ENCODE data around the gene PALS2. TPM values are rescaled to one million over a fixed set of nuclear protein-coding genes. Genes with fewer than 3 reads are reported as not detected.

PALS2 gene
- total RNA-seq, 1 experiment from 2014 or later = 70.5 TPM

DNA sequence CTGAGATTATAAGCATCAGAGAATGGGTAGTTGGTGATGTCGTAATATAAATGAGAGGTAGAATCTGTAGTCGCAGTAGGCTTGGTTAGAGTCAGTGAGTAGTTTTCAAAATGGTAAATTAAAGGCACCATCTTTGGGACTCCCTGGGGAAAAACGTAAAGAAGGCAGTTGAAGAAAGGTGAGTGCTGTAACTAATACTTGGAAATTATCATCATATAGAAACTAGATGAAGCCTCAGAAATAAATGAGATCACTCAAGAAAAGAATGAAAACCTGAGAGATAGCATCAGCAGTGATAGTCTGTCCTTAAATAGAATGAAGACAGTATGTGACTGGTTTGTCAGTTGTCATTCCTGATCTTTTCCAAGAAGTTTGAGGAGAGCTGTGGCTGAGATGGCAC is 23.8 kb downstream of the PALS2 start:
- Mint-ChIP-seq H3K27ac (ENCODE audit: unreplicated experiment) (no peak overlapping the region), H3K27me3 (ENCODE audit: unreplicated experiment) (no peaks in the 10 kb centered on the region), H3K9me3 (ENCODE audit: low read depth, unreplicated experiment) (no peaks in the 10 kb centered on the region), H3K4me1 (ENCODE audit: low read depth, unreplicated experiment) (no peaks in the 10 kb centered on the region), H3K4me3 (ENCODE audit: low read depth, unreplicated experiment) (no peak overlapping the region), H3K36me3 (ENCODE audit: insufficient read depth, unreplicated experiment) (no peaks in the 10 kb centered on the region)
- no peak for DNase-seq
- BruUV-seq (replicated peaks) = no TSS peak
- intact Hi-C loops (cut with micrococcal nuclease; ENCODE audit: unreplicated experiment) = no loop called here
- CTCF ChIA-PET = no interaction called here
- TF ChIP-seq, protein P1, sequence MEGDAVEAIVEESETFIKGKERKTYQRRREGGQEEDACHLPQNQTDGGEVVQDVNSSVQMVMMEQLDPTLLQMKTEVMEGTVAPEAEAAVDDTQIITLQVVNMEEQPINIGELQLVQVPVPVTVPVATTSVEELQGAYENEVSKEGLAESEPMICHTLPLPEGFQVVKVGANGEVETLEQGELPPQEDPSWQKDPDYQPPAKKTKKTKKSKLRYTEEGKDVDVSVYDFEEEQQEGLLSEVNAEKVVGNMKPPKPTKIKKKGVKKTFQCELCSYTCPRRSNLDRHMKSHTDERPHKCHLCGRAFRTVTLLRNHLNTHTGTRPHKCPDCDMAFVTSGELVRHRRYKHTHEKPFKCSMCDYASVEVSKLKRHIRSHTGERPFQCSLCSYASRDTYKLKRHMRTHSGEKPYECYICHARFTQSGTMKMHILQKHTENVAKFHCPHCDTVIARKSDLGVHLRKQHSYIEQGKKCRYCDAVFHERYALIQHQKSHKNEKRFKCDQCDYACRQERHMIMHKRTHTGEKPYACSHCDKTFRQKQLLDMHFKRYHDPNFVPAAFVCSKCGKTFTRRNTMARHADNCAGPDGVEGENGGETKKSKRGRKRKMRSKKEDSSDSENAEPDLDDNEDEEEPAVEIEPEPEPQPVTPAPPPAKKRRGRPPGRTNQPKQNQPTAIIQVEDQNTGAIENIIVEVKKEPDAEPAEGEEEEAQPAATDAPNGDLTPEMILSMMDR (IDR thresholded peaks at IDR 0.05; ENCODE audit: unreplicated experiment) = no peak

DNA sequence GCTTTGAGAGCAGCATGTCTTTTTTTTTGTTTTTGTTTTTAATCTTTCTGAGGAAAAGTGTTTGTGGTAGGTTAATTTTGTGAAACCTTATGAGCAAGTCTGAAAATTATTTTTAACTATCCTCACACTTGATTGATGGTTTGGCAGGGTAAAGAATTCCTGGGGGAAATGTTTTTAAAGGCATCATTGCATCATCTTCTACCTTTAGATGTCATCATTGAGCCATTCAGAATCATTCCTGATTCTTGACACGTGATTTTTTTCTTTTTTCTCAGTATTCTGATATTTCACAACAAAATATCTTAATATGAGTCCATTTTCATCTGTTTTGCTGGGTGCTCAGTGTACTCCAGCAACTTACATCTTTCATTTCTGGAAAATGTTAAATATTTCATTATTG is 28.3 kb downstream of the PALS2 start:
- Mint-ChIP-seq H3K27me3 (ENCODE audit: unreplicated experiment) (no peaks in the 10 kb centered on the region), H3K36me3 (ENCODE audit: insufficient read depth, unreplicated experiment) (no peaks in the 10 kb centered on the region), H3K4me1 (ENCODE audit: low read depth, unreplicated experiment) (peaks cover 5% of the 10 kb centered on the region), H3K9me3 (ENCODE audit: low read depth, unreplicated experiment) (peaks cover 9% of the 10 kb centered on the region), H3K27ac (ENCODE audit: unreplicated experiment) (no peak overlapping the region), H3K4me3 (ENCODE audit: low read depth, unreplicated experiment) (no peak overlapping the region)
- intact Hi-C loops (cut with micrococcal nuclease; ENCODE audit: unreplicated experiment) = no loop called here
- BruUV-seq (replicated peaks) = no TSS peak
- TF ChIP-seq, protein P1 (IDR thresholded peaks at IDR 0.05; ENCODE audit: unreplicated experiment) = no peak
- no peak for DNase-seq
- CTCF ChIA-PET = no interaction called here

DNA sequence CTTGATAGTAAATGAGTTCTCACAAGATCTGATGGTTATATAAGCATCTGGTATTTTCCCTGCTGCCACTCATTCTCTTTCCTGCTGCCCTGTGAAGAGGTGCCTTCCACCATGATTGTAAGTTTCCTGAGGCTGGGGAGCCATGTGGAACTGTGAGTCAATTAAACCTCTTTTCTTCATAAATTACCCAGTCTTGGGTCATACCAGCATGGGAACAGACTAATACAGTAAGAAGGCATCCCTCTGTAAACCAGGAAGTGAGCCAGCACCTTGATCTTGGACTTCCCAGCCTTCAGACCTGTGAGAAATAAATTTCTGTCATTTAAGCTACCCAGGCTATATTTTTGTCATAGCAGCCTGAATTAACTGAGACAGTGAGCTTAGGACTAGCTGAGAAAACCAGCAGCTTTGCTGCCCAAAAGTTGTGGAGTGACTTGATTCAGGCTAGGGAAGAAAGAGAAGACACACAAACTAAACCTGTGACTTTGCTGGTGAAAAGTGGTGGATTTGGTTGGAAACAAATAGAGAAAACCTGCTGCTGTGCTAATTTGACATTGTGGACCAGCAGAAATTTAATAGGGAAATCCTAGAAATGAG is 29.7 kb downstream of the PALS2 start:
- peaks cover 5% of the 10 kb centered on the region for H3K4me1 Mint-ChIP-seq (ENCODE audit: low read depth, unreplicated experiment)
- TF ChIP-seq, protein P1 (IDR thresholded peaks at IDR 0.05; ENCODE audit: unreplicated experiment) = no peak
- no TSS peak for BruUV-seq (replicated peaks)
- no peak overlapping the region for H3K27ac Mint-ChIP-seq (ENCODE audit: unreplicated experiment)
- H3K36me3 Mint-ChIP-seq (ENCODE audit: insufficient read depth, unreplicated experiment) = no peaks in the 10 kb centered on the region
- H3K4me3 Mint-ChIP-seq (ENCODE audit: low read depth, unreplicated experiment) = no peak overlapping the region
- H3K27me3 Mint-ChIP-seq (ENCODE audit: unreplicated experiment) = no peaks in the 10 kb centered on the region
- no peak for DNase-seq
- intact Hi-C loops (cut with micrococcal nuclease; ENCODE audit: unreplicated experiment) = no loop called here
- H3K9me3 Mint-ChIP-seq (ENCODE audit: low read depth, unreplicated experiment) = peaks cover 9% of the 10 kb centered on the region
- CTCF ChIA-PET = interaction anchor here (1.2 kb wide), 1 partner anchor 9 kb away, joined by 3 read pairs; no protein-coding TSS in a partner anchor

DNA sequence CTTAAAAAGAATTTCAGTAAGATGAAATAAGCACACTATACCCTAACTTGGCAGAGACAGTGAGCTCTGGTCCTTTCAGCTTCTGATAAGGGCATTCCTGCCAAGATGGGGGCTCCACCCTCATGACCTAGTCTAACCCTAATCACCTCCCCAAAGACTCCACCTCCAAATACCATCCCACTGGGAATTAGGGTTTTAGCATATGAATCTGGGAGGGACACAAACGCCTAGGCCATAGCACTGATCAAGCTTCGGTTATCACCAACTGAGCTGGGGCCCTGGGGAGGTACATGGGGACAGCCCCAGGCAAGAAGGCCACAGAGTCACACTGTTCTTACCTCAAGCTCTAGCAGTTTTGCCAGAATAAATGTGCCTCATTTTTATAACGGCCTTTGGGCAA is 31.4 kb downstream of the PALS2 start:
- H3K36me3 Mint-ChIP-seq (ENCODE audit: insufficient read depth, unreplicated experiment) = no peaks in the 10 kb centered on the region
- BruUV-seq (replicated peaks) = no TSS peak
- H3K4me1 Mint-ChIP-seq (ENCODE audit: low read depth, unreplicated experiment) = peaks cover 5% of the 10 kb centered on the region
- no peak overlapping the region for H3K4me3 Mint-ChIP-seq (ENCODE audit: low read depth, unreplicated experiment)
- intact Hi-C loops (cut with micrococcal nuclease; ENCODE audit: unreplicated experiment) = no loop called here
- H3K9me3 Mint-ChIP-seq (ENCODE audit: low read depth, unreplicated experiment) = peaks cover 9% of the 10 kb centered on the region
- no peak overlapping the region for H3K27ac Mint-ChIP-seq (ENCODE audit: unreplicated experiment)
- H3K27me3 Mint-ChIP-seq (ENCODE audit: unreplicated experiment) = no peaks in the 10 kb centered on the region
- CTCF ChIA-PET = interaction anchor here (1.2 kb wide), 1 partner anchor 15 kb away, joined by 3 read pairs; no protein-coding TSS in a partner anchor
- DNase-seq = no peak
- TF ChIP-seq, protein P1 (IDR thresholded peaks at IDR 0.05; ENCODE audit: unreplicated experiment) = no peak
